ENCODE data around the gene KIFAP3.

DNA sequence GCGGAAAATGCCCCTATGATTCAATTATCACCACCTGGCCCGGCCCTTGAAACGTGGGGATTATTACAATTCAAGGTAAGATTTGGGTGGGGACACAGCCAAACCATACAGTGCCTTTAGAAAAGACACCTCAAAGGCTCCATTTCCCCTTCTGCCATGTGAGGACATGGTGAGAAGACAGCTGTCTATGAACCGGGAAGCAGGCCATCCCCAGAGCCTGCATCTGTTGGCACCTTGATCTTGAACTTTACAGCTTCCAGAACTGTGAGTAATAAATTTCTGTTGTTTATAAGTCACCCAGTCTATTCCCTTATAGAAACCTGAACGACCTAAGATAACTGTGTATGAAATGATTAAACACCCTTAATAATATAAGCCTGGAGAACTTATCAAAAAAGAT, 61.6 kb downstream of the KIFAP3 start:
- TF ChIP-seq, protein P1, sequence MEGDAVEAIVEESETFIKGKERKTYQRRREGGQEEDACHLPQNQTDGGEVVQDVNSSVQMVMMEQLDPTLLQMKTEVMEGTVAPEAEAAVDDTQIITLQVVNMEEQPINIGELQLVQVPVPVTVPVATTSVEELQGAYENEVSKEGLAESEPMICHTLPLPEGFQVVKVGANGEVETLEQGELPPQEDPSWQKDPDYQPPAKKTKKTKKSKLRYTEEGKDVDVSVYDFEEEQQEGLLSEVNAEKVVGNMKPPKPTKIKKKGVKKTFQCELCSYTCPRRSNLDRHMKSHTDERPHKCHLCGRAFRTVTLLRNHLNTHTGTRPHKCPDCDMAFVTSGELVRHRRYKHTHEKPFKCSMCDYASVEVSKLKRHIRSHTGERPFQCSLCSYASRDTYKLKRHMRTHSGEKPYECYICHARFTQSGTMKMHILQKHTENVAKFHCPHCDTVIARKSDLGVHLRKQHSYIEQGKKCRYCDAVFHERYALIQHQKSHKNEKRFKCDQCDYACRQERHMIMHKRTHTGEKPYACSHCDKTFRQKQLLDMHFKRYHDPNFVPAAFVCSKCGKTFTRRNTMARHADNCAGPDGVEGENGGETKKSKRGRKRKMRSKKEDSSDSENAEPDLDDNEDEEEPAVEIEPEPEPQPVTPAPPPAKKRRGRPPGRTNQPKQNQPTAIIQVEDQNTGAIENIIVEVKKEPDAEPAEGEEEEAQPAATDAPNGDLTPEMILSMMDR (IDR thresholded peaks at IDR 0.05), result no peak
- no peak for TF ChIP-seq POLR2A (IDR thresholded peaks at IDR 0.05)

Data from esophagus squamous epithelium (tissue), 4 donors.